HepG2 (cell line): ENCODE data around the gene PHYH. TPM values are rescaled to one million over a fixed set of nuclear protein-coding genes. Genes with fewer than 3 reads are reported as not detected.

Experiments used
- ATAC-seq: fragments of 200-7000 bp; cut with Tn5 transposase; 3 replicates; pipeline ENCODE4 v1.9.1; 2020; ENCODE audit warnings: mild to moderate bottlenecking, moderate library complexity
- BruUV-seq: library from RNA; stranded (reverse); fragments of 400-500 nt; replicated peaks from 2 replicates; lab custom pipeline; 2021; lab: Mats Ljungman, UMichigan
- CTCF ChIA-PET: fragments of 300-600 bp; formaldehyde crosslinking; extraction: SDS; loops from one replicate; lab custom pipeline; 2021; ENCODE audit warnings: low total read pairs, inconsistent platforms, low intra/inter-chr PET ratio; lab: Yijun Ruan, JAX
- POLR2A ChIA-PET: fragments of 350-600 bp; sonication (Branson Sonifier 250); formaldehyde crosslinking; loops from one replicate; lab custom pipeline; 2020; ENCODE audit warnings: antibody characterized with exemption, inconsistent platforms; lab: Yijun Ruan, JAX
- DNase-seq: peaks from one replicate; pipeline ENCODE4 v3.0.0-alpha.2; 2015; ENCODE audit warnings: low spot score
- FAIRE-seq: peaks from 3 replicates; lab custom pipeline; 2011; peaks lifted over from hg19 to GRCh38; lab: Jason Lieb, UNC
- H2AFZ ChIP-seq: one replicate; pipeline ENCODE4 v1.6.1; 2011; ENCODE audit warnings: low read length, inconsistent platforms
- H3K27ac ChIP-seq: fragments of 300-600 bp; 3 replicates; pipeline ENCODE4 v1.8.0; 2011; ENCODE audit warnings: mixed run types, mild to moderate bottlenecking, mixed read lengths, low read length, inconsistent platforms; ENCODE audit not compliant: insufficient read depth; ENCODE audit errors: extremely low read length
- H3K27me3 ChIP-seq, 2 experiments: fragments of 200-600 bp in 1 of 2; 2 replicates in 1 of 2; 3 replicates in 1 of 2; pipeline versions ENCODE4 v1.6.0 to v1.8.0; 2011; ENCODE audit warnings: low read length in 2 of 2, mild to moderate bottlenecking in 2 of 2, moderate library complexity in 2 of 2, inconsistent platforms in 1 of 2; ENCODE audit not compliant: insufficient read depth in 2 of 2, control insufficient read depth in 1 of 2
- H3K36me3 ChIP-seq, 2 experiments: fragments of 200-600 bp in 1 of 2; replicated peaks in 1 of 2; 2 replicates in 1 of 2; 3 replicates in 1 of 2; pipeline versions ENCODE4 v1.5.1 to v1.8.0; 2011; ENCODE audit warnings: low read length in 2 of 2, inconsistent platforms in 1 of 2; ENCODE audit not compliant: insufficient read depth in 2 of 2, control insufficient read depth in 1 of 2
- H3K4me1 ChIP-seq: 2 replicates; pipeline ENCODE4 v1.5.1; 2012; ENCODE audit warnings: low read length, inconsistent platforms; ENCODE audit not compliant: insufficient read depth
- H3K4me2 ChIP-seq: 2 replicates; pipeline ENCODE4 v1.6.0; 2011; ENCODE audit warnings: low read depth, low read length, inconsistent platforms
- H3K4me3 ChIP-seq, 3 experiments: fragments of 200-600 bp in 1 of 3; sonication (generic), shearing (Covaris generic) in 1 of 3; replicated peaks in 1 of 3; 2 replicates each; pipeline ENCODE4 v1.5.1; 2011 to 2016; ENCODE audit warnings: low read length in 3 of 3, inconsistent platforms in 2 of 3, low read depth in 2 of 3, mild to moderate bottlenecking in 2 of 3, control low read depth in 1 of 3, mixed read lengths in 1 of 3; ENCODE audit not compliant: insufficient read depth in 1 of 3
- H3K79me2 ChIP-seq: one replicate; pipeline ENCODE4 v1.6.1; 2011; ENCODE audit warnings: low read length, inconsistent platforms; ENCODE audit not compliant: insufficient read depth
- H3K9ac ChIP-seq: 2 replicates; pipeline ENCODE4 v1.6.0; 2011; ENCODE audit warnings: mild to moderate bottlenecking, low read depth, low read length, inconsistent platforms; ENCODE audit not compliant: insufficient read depth
- H3K9me3 ChIP-seq: 2 replicates; pipeline ENCODE4 v1.5.1; 2012; ENCODE audit warnings: mild to moderate bottlenecking, low read length
- H4K20me1 ChIP-seq: 2 replicates; pipeline ENCODE4 v1.6.0; 2011; ENCODE audit warnings: inconsistent platforms, mild to moderate bottlenecking, low read length, moderate library complexity; ENCODE audit not compliant: insufficient read depth
- CSRNP1 ChIP-seq: sonication (generic); formaldehyde crosslinking; IDR thresholded peaks from 2 replicates; pipeline ENCODE4 v1.8.1; 2023; ENCODE audit warnings: mild to moderate bottlenecking, missing genetic modification reagents
- MLX ChIP-seq: IDR thresholded peaks from 2 replicates; pipeline ENCODE4 v1.6.1; 2016
- NR2F6 ChIP-seq, 2 experiments: IDR thresholded peaks; 2 replicates each; pipeline ENCODE4 v1.6.1; 2016; ENCODE audit warnings: antibody characterized with exemption in 1 of 2, mild to moderate bottlenecking in 1 of 2
- PHF8 ChIP-seq: sonication (generic); formaldehyde crosslinking; IDR thresholded peaks from 2 replicates; pipeline ENCODE4 v1.5.0; 2020; ENCODE audit warnings: missing genetic modification reagents
- ZNF780A ChIP-seq: sonication (generic); formaldehyde crosslinking; IDR thresholded peaks from 2 replicates; pipeline ENCODE4 v1.8.0; 2022; ENCODE audit warnings: mild to moderate bottlenecking, missing genetic modification reagents, moderate library complexity
- WGBS: methylation state at CpG from one replicate; pipeline ENCODE4 v1.1.6; 2017; ENCODE audit warnings: low lambda C conversion rate; 5-methylcytosine and 5-hydroxymethylcytosine counted together
- in situ Hi-C: cut with HindIII; loops from 2 replicates; pipeline ENCODE4 v1.10.0; 2017; ENCODE audit warnings: low pct_unique_long_range_greater_than_20kb; ENCODE audit not compliant: extremely low pct_ligation_motif_present
- intact Hi-C: fragments of 100-400 bp; cut with micrococcal nuclease; formaldehyde crosslinking; loops from one replicate; pipeline ENCODE4 v1.10.0; 2022; ENCODE audit not compliant: unreplicated experiment
- polyA plus RNA-seq, 8 experiments: library from polyadenylated mRNA; depleted of rRNA in 3 of 8; stranded (reverse) in 7 of 8; unstranded in 1 of 8; fragments of >200 nt; fragmentation: Illumina TruSeq in 4 of 8; extraction: Trizol in 4 of 8; gene quantifications; 2 replicates each; pipeline versions ENCODE4 v1.2.1 to v1.2.3, GENCODE V29; 2011 to 2016; ENCODE audit warnings: low read depth in 4 of 8, missing spikeins in 1 of 8, mixed read lengths in 1 of 8; ENCODE audit not compliant: insufficient read depth in 1 of 8
- total RNA-seq, 5 experiments: library from RNA; depleted of rRNA; stranded (reverse); fragments of >200 nt; fragmentation: Illumina TruSeq; extraction: Trizol; gene quantifications; 2 replicates each; pipeline ENCODE4 v1.2.3, GENCODE V29; 2016; ENCODE audit warnings: low read depth in 1 of 5

Gene PHYH
- total and polyA plus RNA-seq, 2 of the 13 experiments (the other 11 are each of a cell fraction or from before 2014, with no cell fraction given) = 27.2 to 34.5 TPM

- TF ChIP-seq ZNF780A (CRISPR knock-in tag) (no peak), NR2F6 (IDR thresholded peaks at IDR 0.05) (no peak), NR2F6 (CRISPR knock-in tag; IDR thresholded peaks at IDR 0.05) (no peak), PHF8 (no peak)
Observed at GRCh38 chr10:13306103-13306502, 6.2 kb upstream of the PHYH start (continued).

GRCh38 chr10:13302821-13303555, 3.1 kb upstream of the PHYH start:
- in situ Hi-C loops (no loop called here), intact Hi-C loops (loop anchor here (1.0 to 5.0 kb wide), 5 partner anchors 20 to 142 kb away; partner anchors contain the start of genes MCM10 and SEPHS1)
- no peak overlapping the region for H3K9ac ChIP-seq
- peaks cover 36% of the 10 kb centered on the region for H3K4me1 ChIP-seq
- peak overlapping the region; percentile 80 for H3K4me2 ChIP-seq
- 0 out of 2 replicates have a peak, but pooled peaks have one; percentile 50 for TF ChIP-seq CSRNP1
- no peak for TF ChIP-seq MLX (CRISPR knock-in tag)
- WGBS = 79% methylated on average over 23 of the region's 23 CpGs
- no TSS peak for BruUV-seq
- no peaks in the 10 kb centered on the region for H3K9me3 ChIP-seq
- H2AFZ ChIP-seq = no peak overlapping the region
- no peaks in the 10 kb centered on the region for H4K20me1 ChIP-seq
- H3K36me3 ChIP-seq = no peaks in the 10 kb centered on the region
- H3K27me3 ChIP-seq = no peaks in the 10 kb centered on the region
- no peaks in the 10 kb centered on the region for H3K79me2 ChIP-seq
- ATAC-seq (no peak), FAIRE-seq (no peak), DNase-seq (no peak)
- POLR2A ChIA-PET = interaction anchor here (1.3 to 5.9 kb wide), 9 partner anchors 11 to 234 kb away, joined by 3 to 109 read pairs (median 7); partner anchors contain the start of gene MCM10
- CTCF ChIA-PET = interaction anchor here (1.5 to 1.9 kb wide), 3 partner anchors 32 to 142 kb away, joined by 9 to 37 read pairs (median 9); partner anchors contain the start of gene MCM10
- peak overlapping the region in 1 of 3 experiments; percentile 79; a peak in 2 of 6 replicates for H3K4me3 ChIP-seq
- peak overlapping the region; percentile 89 for H3K27ac ChIP-seq
